Sigmoid colon (tissue), 4 donors: ENCODE data around the gene WDSUB1.

Experiments
- CTCF ChIP-seq, 4 experiments: fragments of 450-650 bp in 3 of 4; fragments of 200-600 bp in 1 of 4; IDR thresholded peaks; one replicate each; pipeline ENCODE4 v1.5.1; 2016 to 2019; ENCODE audit warnings: antibody characterized with exemption in 4 of 4, mild to moderate bottlenecking in 3 of 4, moderate library complexity in 2 of 4
- POLR2AphosphoS5 ChIP-seq, 4 donors: sonication (generic); formaldehyde crosslinking; IDR thresholded peaks; one replicate each; pipeline ENCODE4 v1.6.1; 2017; ENCODE audit warnings: antibody characterized with exemption in 4 of 4

- no peak for TF ChIP-seq CTCF (IDR thresholded peaks at IDR 0.05)
- TF ChIP-seq POLR2AphosphoS5 (IDR thresholded peaks at IDR 0.05): no peak
These were observed 40.0 kb downstream of the WDSUB1 start for GRCh38 chr2:159246325-159246988.
